Measurements from ENCODE around the gene SNUPN. TPM values are rescaled to one million over a fixed set of nuclear protein-coding genes. Genes with fewer than 3 reads are reported as not detected.
A peak's percentile ranks its signal among the peaks of the same experiment; 100 is the strongest.
"Not testable (repeated sequence)": the region's sequence is repeated elsewhere in the genome, so short reads cannot be mapped to it uniquely, and the experiment has no call there.

SNUPN gene
- total RNA-seq, 1 donor from 2014 or later, result 23.3 TPM

- DNase-seq (ENCODE audit: low spot score), result no peak
Measured at GRCh38 chr15:75583701-75584100, 41.8 kb downstream of the SNUPN start.

GRCh38 chr15:75582943-75583342 lies 42.6 kb downstream of the SNUPN start:
- DNase-seq (ENCODE audit: low spot score), result not testable (repeated sequence)

- peak; percentile 70 for DNase-seq (ENCODE audit: low spot score)
Measured at GRCh38 chr15:75578948-75579920, 46.3 kb downstream of the SNUPN start, which contains the start of gene PTPN9. Gene PTPN9 (minus strand): TSS chr15:75579315. CDS start chr15:75578776, 539 bp downstream.

- DNase-seq (ENCODE audit: low spot score), result no peak
Measured at GRCh38 chr15:75578173-75578947, 47.2 kb downstream of the SNUPN start.

GRCh38 chr15:75577401-75578172 lies 47.9 kb downstream of the SNUPN start:
- DNase-seq (ENCODE audit: low spot score), result no peak

GRCh38 chr15:75573648-75574384 lies 51.7 kb downstream of the SNUPN start:
- DNase-seq (ENCODE audit: low spot score), result no peak

GRCh38 chr15:75570126-75570845 lies 55.2 kb downstream of the SNUPN start:
- no peak for DNase-seq (ENCODE audit: low spot score)

GRCh38 chr15:75565062-75565970 lies 60.2 kb downstream of the SNUPN start:
- DNase-seq (ENCODE audit: low spot score), result no peak

GRCh38 chr15:75561888-75562287 lies 63.6 kb downstream of the SNUPN start:
- no peak for DNase-seq (ENCODE audit: low spot score)

GRCh38 chr15:75559360-75559759 lies 66.2 kb downstream of the SNUPN start:
- DNase-seq (ENCODE audit: low spot score), result not testable (repeated sequence)

- not testable (repeated sequence) for DNase-seq (ENCODE audit: low spot score)
Measured at GRCh38 chr15:75558955-75559354, 66.6 kb downstream of the SNUPN start.

GRCh38 chr15:75554717-75555116 lies 70.8 kb downstream of the SNUPN start:
- no peak for DNase-seq (ENCODE audit: low spot score)

GRCh38 chr15:75553659-75554058 lies 71.9 kb downstream of the SNUPN start:
- DNase-seq (ENCODE audit: low spot score), result no peak

- no peak for DNase-seq (ENCODE audit: low spot score)
Measured at GRCh38 chr15:75551091-75551490, 74.4 kb downstream of the SNUPN start.

Other genes starting within 250 kb of the SNUPN start
- 65.5 TPM for gene SIN3A, start 174.0 kb downstream of the SNUPN start, total RNA-seq
- gene PTPN9, start 46.4 kb downstream of the SNUPN start, total RNA-seq, result 35.4 TPM
- gene IMP3, start 14.5 kb upstream of the SNUPN start, total RNA-seq, result 66.3 TPM
- gene SNX33, start 22.2 kb upstream of the SNUPN start, total RNA-seq, result 51.3 TPM
- 20.5 TPM for gene CSPG4, start 87.1 kb upstream of the SNUPN start, total RNA-seq
- gene UBE2Q2, start 217.7 kb upstream of the SNUPN start, total RNA-seq, result 33.7 TPM

Data from mucosa of gallbladder (tissue), 1 donor.